SK-N-SH (cell line): Measurements from ENCODE around the gene TLR3. TPM values are rescaled to one million over a fixed set of nuclear protein-coding genes. Genes with fewer than 3 reads are reported as not detected.

Source experiments
- CTCF ChIA-PET: fragments of 300-600, 350-600 bp; formaldehyde crosslinking; extraction: SDS; loops from one replicate; lab custom pipeline; 2021; lab: Yijun Ruan, JAX
- POLR2A ChIA-PET: fragments of 350-600 bp; sonication (Branson Sonifier 250); formaldehyde crosslinking; extraction: SDS; loops from one replicate; lab custom pipeline; 2020; ENCODE audit warnings: antibody characterized with exemption, inconsistent platforms; lab: Yijun Ruan, JAX
- DNase-seq: peaks from one replicate; pipeline ENCODE4 v3.0.0; 2012
- H2AFZ ChIP-seq: fragments of 200-600 bp; sonication (generic); 2 replicates; pipeline ENCODE4 v1.8.1; 2016; ENCODE audit warnings: antibody characterized with exemption, mild to moderate bottlenecking, low read depth
- H3F3A ChIP-seq: fragments of 200-600 bp; sonication (generic); replicated peaks from 2 replicates; pipeline ENCODE3; 2016; ENCODE audit warnings: antibody characterized with exemption, mild to moderate bottlenecking; ENCODE audit not compliant: insufficient read depth
- H3K27ac ChIP-seq, 2 experiments: fragments of 200-500 bp in 1 of 2; fragments of 200-600 bp in 1 of 2; sonication (Bioruptor generic) in 1 of 2; sonication (generic), shearing (Covaris generic) in 1 of 2; 2 replicates each; pipeline versions ENCODE4 v1.5.1 to v1.6.1; 2014 to 2016; ENCODE audit warnings: low read depth in 2 of 2, inconsistent platforms in 1 of 2, low read length in 1 of 2, mild to moderate bottlenecking in 1 of 2, mixed read lengths in 1 of 2
- H3K27me3 ChIP-seq: fragments of 200-600 bp; sonication (generic), shearing (Covaris generic); 2 replicates; pipeline ENCODE4 v1.6.1; 2016; ENCODE audit warnings: mixed run types; ENCODE audit not compliant: insufficient read depth
- H3K36me3 ChIP-seq, 2 experiments: fragments of 200-500 bp in 1 of 2; fragments of 200-600 bp in 1 of 2; sonication (Bioruptor generic) in 1 of 2; sonication (generic) in 1 of 2; replicated peaks in 1 of 2; 2 replicates each; pipeline versions ENCODE3 to v1.5.1; 2014 to 2016; ENCODE audit warnings: low read length in 1 of 2, mild to moderate bottlenecking in 1 of 2; ENCODE audit not compliant: insufficient read depth in 2 of 2, control insufficient read depth in 1 of 2
- H3K4me1 ChIP-seq, 2 experiments: fragments of 200-500 bp in 1 of 2; fragments of 200-600 bp in 1 of 2; sonication (Bioruptor generic) in 1 of 2; sonication (generic), shearing (Covaris generic) in 1 of 2; 2 replicates each; pipeline versions ENCODE4 v1.5.1 to v1.6.1; 2014 to 2016; ENCODE audit warnings: low read depth in 1 of 2, low read length in 1 of 2, mixed run types in 1 of 2; ENCODE audit not compliant: insufficient read depth in 2 of 2, control insufficient read depth in 1 of 2
- H3K4me2 ChIP-seq: fragments of 200-600 bp; sonication (generic), shearing (Covaris generic); 2 replicates; pipeline ENCODE4 v1.6.1; 2017; ENCODE audit warnings: mixed run types
- H3K4me3 ChIP-seq, 2 experiments: fragments of 200-500 bp in 1 of 2; fragments of 200-600 bp in 1 of 2; sonication (Bioruptor generic) in 1 of 2; sonication (generic), shearing (Covaris generic) in 1 of 2; 2 replicates each; pipeline versions ENCODE4 v1.5.1 to v1.8.1; 2014 to 2016; ENCODE audit warnings: low read depth in 2 of 2, inconsistent platforms in 1 of 2, low read length in 1 of 2, mild to moderate bottlenecking in 1 of 2, mixed read lengths in 1 of 2, moderate library complexity in 1 of 2
- H3K79me2 ChIP-seq: fragments of 200-600 bp; sonication (generic); 2 replicates; pipeline ENCODE4 v1.8.1; 2017; ENCODE audit warnings: mild to moderate bottlenecking; ENCODE audit not compliant: insufficient read depth
- H3K9ac ChIP-seq: fragments of 200-600 bp; sonication (generic); 2 replicates; pipeline ENCODE4 v1.6.1; 2017; ENCODE audit warnings: mixed run types
- H3K9me2 ChIP-seq: fragments of 200-600 bp; sonication (generic); 2 replicates; pipeline ENCODE4 v1.6.1; 2017; ENCODE audit warnings: mixed run types
- H3K9me3 ChIP-seq: fragments of 200-600 bp; sonication (generic); 2 replicates; pipeline ENCODE4 v1.6.1; 2017; ENCODE audit warnings: mixed run types, mild to moderate bottlenecking, moderate library complexity
- H4K20me1 ChIP-seq: fragments of 200-600 bp; sonication (generic); 2 replicates; pipeline ENCODE4 v1.6.1; 2017; ENCODE audit warnings: mild to moderate bottlenecking, mixed run types; ENCODE audit not compliant: insufficient read depth
- ELF1 ChIP-seq: IDR thresholded peaks from 2 replicates; pipeline ENCODE4 v1.4.0; 2012
- EZH2phosphoT487 ChIP-seq: fragments of 200-600 bp; sonication (generic); IDR thresholded peaks from 2 replicates; pipeline ENCODE4 v1.6.1; 2017; ENCODE audit warnings: low read depth, mixed run types, mild to moderate bottlenecking, antibody characterized with exemption, moderate library complexity, borderline replicate concordance
- FOXJ3 ChIP-seq: sonication (generic); formaldehyde crosslinking; IDR thresholded peaks from 2 replicates; pipeline ENCODE4 v1.5.1; 2020; ENCODE audit warnings: mild to moderate bottlenecking, missing genetic modification reagents
- FOXM1 ChIP-seq: IDR thresholded peaks from 2 replicates; pipeline ENCODE4 v1.4.0; 2012; ENCODE audit warnings: low read depth, mild to moderate bottlenecking
- GATA2 ChIP-seq: sonication (generic); formaldehyde crosslinking; IDR thresholded peaks from 2 replicates; pipeline ENCODE4 v1.5.0; 2020; ENCODE audit warnings: mild to moderate bottlenecking, missing genetic modification reagents
- MEF2A ChIP-seq: IDR thresholded peaks from 2 replicates; pipeline ENCODE4 v1.4.0; 2012; ENCODE audit warnings: low read depth, borderline replicate concordance
- MXI1 ChIP-seq: IDR thresholded peaks from 2 replicates; pipeline ENCODE4 v1.6.1; 2012; ENCODE audit warnings: mild to moderate bottlenecking, low read depth, low read length, improper control_type of control experiment
- NFIC ChIP-seq: IDR thresholded peaks from 2 replicates; pipeline ENCODE4 v1.4.0; 2012; ENCODE audit warnings: borderline replicate concordance
- POLR2AphosphoS5 ChIP-seq: IDR thresholded peaks from 2 replicates; pipeline ENCODE4 v1.6.1; 2012; ENCODE audit warnings: low read depth, low read length
- RAD21 ChIP-seq: IDR thresholded peaks from 2 replicates; pipeline ENCODE4 v1.6.1; 2012; ENCODE audit warnings: mild to moderate bottlenecking, low read length
- RFX5 ChIP-seq: IDR thresholded peaks from 2 replicates; pipeline ENCODE4 v1.6.1; 2012; ENCODE audit warnings: mild to moderate bottlenecking, improper control_type of control experiment, low read length
- SIN3A ChIP-seq: IDR thresholded peaks from 2 replicates; pipeline ENCODE4 v1.6.1; 2012; ENCODE audit warnings: low read depth, mild to moderate bottlenecking, low read length, moderate library complexity, borderline replicate concordance
- SMC3 ChIP-seq: IDR thresholded peaks from 2 replicates; pipeline ENCODE4 v1.6.1; 2012; ENCODE audit warnings: low read depth, low read length, improper control_type of control experiment
- TCF12 ChIP-seq: IDR thresholded peaks from 2 replicates; pipeline ENCODE4 v1.4.0; 2012
- YY1 ChIP-seq: IDR thresholded peaks from 2 replicates; pipeline ENCODE4 v1.4.0; 2012; ENCODE audit warnings: low read depth, mild to moderate bottlenecking
- WGBS: methylation state at CpG from one replicate; pipeline ENCODE4 v1.1.6; 2017; ENCODE audit warnings: low lambda C conversion rate; 5-methylcytosine and 5-hydroxymethylcytosine counted together
- polyA plus RNA-seq, 3 experiments: library from polyadenylated mRNA; depleted of rRNA; stranded (reverse); fragments of >200 nt; gene quantifications; 2 replicates each; pipeline ENCODE4 v1.2.3, GENCODE V29; 2012
- TF ChIP-seq, protein P1 (sequence below): IDR thresholded peaks from 2 replicates; pipeline ENCODE4 v1.6.1; 2012; ENCODE audit warnings: mild to moderate bottlenecking, low read depth, low read length, moderate library complexity
- TF ChIP-seq, protein P2 (sequence below): fragments of 150-350 bp; IDR thresholded peaks from 2 replicates; pipeline ENCODE4 v1.6.1; 2016; ENCODE audit warnings: mild to moderate bottlenecking, low read depth, low read length
- TF ChIP-seq, protein P3 (sequence below): IDR thresholded peaks from 2 replicates; pipeline ENCODE4 v1.4.0; 2012; ENCODE audit warnings: low read depth, borderline replicate concordance

Gene TLR3
- polyA plus RNA-seq, 1 of the 3 experiments (the other 2 are of a cell fraction): 0.51 TPM

DNA sequence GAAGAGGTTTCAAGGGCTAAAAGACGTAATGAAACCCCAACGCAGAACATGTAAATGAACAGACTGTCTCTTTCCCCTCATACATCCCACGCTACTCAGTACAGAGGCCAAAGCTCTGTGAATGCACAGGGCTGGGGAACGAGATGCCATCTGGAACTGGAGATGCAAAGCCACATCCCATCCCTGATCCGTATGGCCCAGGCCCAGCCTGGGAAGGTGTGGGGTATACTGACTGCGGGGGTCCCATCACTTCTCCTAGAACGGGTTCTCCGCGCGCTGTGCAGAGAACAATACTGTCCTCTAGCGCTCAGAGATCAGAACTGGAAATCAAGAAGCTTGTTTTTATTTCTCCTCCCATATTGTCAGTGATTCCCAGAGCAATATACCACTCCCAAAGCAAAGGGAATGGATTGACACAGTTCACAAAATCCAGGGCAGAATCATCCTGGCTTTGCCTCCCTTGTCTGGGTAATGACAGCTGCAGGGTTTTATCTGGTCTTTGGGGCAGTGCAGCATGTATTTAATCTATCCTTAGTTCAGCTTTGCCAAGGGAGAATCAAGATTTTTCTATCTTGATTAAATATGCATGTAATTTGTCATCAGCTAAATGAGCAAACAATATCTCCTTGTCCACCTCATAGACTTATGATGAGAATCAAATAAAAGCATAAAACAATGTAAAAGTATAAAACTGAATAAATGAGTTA, 47.3 kb upstream of the TLR3 start (continued):
- TF ChIP-seq, protein P1, sequence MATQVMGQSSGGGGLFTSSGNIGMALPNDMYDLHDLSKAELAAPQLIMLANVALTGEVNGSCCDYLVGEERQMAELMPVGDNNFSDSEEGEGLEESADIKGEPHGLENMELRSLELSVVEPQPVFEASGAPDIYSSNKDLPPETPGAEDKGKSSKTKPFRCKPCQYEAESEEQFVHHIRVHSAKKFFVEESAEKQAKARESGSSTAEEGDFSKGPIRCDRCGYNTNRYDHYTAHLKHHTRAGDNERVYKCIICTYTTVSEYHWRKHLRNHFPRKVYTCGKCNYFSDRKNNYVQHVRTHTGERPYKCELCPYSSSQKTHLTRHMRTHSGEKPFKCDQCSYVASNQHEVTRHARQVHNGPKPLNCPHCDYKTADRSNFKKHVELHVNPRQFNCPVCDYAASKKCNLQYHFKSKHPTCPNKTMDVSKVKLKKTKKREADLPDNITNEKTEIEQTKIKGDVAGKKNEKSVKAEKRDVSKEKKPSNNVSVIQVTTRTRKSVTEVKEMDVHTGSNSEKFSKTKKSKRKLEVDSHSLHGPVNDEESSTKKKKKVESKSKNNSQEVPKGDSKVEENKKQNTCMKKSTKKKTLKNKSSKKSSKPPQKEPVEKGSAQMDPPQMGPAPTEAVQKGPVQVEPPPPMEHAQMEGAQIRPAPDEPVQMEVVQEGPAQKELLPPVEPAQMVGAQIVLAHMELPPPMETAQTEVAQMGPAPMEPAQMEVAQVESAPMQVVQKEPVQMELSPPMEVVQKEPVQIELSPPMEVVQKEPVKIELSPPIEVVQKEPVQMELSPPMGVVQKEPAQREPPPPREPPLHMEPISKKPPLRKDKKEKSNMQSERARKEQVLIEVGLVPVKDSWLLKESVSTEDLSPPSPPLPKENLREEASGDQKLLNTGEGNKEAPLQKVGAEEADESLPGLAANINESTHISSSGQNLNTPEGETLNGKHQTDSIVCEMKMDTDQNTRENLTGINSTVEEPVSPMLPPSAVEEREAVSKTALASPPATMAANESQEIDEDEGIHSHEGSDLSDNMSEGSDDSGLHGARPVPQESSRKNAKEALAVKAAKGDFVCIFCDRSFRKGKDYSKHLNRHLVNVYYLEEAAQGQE: no peak
- TF ChIP-seq RFX5: 0 out of 2 replicates have a peak, but pooled peaks have one; percentile 14
- TF ChIP-seq POLR2AphosphoS5: no peak
- TF ChIP-seq, protein P2, sequence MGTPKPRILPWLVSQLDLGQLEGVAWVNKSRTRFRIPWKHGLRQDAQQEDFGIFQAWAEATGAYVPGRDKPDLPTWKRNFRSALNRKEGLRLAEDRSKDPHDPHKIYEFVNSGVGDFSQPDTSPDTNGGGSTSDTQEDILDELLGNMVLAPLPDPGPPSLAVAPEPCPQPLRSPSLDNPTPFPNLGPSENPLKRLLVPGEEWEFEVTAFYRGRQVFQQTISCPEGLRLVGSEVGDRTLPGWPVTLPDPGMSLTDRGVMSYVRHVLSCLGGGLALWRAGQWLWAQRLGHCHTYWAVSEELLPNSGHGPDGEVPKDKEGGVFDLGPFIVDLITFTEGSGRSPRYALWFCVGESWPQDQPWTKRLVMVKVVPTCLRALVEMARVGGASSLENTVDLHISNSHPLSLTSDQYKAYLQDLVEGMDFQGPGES: no peak
- no peak for TF ChIP-seq FOXM1
- TF ChIP-seq ELF1: no peak
- no peak for TF ChIP-seq FOXJ3
- TF ChIP-seq SMC3: peak; percentile 92
- no peak for TF ChIP-seq NFIC
- TF ChIP-seq GATA2 (CRISPR knock-in tag): 0 out of 2 replicates have a peak, but pooled peaks have one; percentile 28
- TF ChIP-seq, all 33 proteins: peak for 7

DNA sequence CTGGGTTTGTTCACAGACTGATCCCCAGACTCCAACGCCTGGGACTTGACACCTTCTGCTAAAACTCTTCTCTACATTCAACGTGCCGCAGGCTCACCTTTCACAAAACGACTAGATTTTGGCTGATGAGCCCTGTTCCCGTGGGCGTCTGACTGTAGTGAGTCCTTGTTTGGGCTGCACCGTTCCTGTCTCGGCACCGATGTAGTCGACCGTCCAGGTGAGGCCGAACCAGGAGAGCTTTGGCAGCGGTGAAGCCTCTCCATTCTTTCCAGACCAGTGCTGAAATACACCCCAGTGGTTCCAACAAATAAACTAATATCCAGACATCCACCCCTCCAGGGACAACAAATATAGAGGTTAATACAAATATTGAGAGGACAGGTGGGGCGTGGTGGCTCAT, 45.0 kb upstream of the TLR3 start:
- Histone ChIP-seq H4K20me1 (no peaks in the 10 kb centered on the region), H3K4me1 (peaks cover 0 to 18% of the 10 kb centered on the region in 2 experiments; a peak in 2 of 4 replicates), H3K4me3 (no peak overlapping the region), H3K4me2 (no peak overlapping the region), H3K27me3 (no peaks in the 10 kb centered on the region), H3F3A (no peaks in the 10 kb centered on the region), H3K9ac (no peak overlapping the region)
- ChIA-PET POLR2A (no interaction called here), CTCF (interaction anchor here (0.8 to 9.8 kb wide), 4 partner anchors 11 to 426 kb away, joined by 3 to 105 read pairs (median 16); no protein-coding TSS in a partner anchor)
- 74% methylated on average over 14 of the region's 14 CpGs for WGBS
- TF ChIP-seq GATA2 (CRISPR knock-in tag) (no peak), MEF2A (no peak), TCF12 (no peak), POLR2AphosphoS5 (no peak), SIN3A (no peak), YY1 (no peak), MXI1 (no peak), EZH2phosphoT487 (no peak), RAD21 (no peak)
- TF ChIP-seq, protein P3, sequence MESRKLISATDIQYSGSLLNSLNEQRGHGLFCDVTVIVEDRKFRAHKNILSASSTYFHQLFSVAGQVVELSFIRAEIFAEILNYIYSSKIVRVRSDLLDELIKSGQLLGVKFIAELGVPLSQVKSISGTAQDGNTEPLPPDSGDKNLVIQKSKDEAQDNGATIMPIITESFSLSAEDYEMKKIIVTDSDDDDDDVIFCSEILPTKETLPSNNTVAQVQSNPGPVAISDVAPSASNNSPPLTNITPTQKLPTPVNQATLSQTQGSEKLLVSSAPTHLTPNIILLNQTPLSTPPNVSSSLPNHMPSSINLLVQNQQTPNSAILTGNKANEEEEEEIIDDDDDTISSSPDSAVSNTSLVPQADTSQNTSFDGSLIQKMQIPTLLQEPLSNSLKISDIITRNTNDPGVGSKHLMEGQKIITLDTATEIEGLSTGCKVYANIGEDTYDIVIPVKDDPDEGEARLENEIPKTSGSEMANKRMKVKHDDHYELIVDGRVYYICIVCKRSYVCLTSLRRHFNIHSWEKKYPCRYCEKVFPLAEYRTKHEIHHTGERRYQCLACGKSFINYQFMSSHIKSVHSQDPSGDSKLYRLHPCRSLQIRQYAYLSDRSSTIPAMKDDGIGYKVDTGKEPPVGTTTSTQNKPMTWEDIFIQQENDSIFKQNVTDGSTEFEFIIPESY: no peak
- TF ChIP-seq, protein P2: no peak
- TF ChIP-seq, all 33 proteins: peak for 0
- no peak for DNase-seq
- no peaks in the 10 kb centered on the region for H3K9me2 ChIP-seq
- no peak overlapping the region for H2AFZ ChIP-seq
- H3K9me3 ChIP-seq: no peaks in the 10 kb centered on the region
- H3K79me2 ChIP-seq: no peaks in the 10 kb centered on the region
- H3K27ac ChIP-seq: no peak overlapping the region
- H3K36me3 ChIP-seq: no peaks in the 10 kb centered on the region
